Measurements from ENCODE around the gene ELOVL1. TPM values are rescaled to one million over a fixed set of nuclear protein-coding genes. Genes with fewer than 3 reads are reported as not detected.

Gene ELOVL1
- total and polyA plus RNA-seq, 10 of the 15 experiments (the other 5 are each of a cell fraction or from before 2014, with no cell fraction given), result 58.5 to 139 (median 89.8) TPM

DNA sequence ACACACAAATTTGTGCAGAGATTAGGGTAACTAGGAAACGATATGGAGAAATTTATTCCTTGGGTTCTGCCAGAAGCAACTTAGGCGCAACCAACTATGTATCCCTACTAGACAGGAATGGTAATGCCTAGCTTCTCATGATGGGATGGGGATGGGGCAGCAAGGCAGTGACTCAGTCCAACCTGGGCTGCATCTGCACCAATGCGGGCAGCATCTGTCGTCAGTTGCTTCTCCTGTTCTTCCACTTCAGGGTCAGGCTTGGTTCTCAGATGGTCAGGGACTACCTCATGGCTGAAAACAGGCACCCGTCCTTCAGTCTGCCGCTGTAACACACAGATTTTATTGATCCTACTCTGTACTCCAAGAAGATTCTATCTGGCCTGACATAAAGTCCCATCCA is 18.9 kb upstream of the ELOVL1 start:
- Histone ChIP-seq H3K27ac (ENCODE audit: control insufficient read depth, insufficient read depth) (no peak overlapping the region), H3K36me3 (ENCODE audit: control insufficient read depth in 2 of 2, insufficient read depth in 2 of 2, low read length in 1 of 2) (peaks cover 6 to 31% of the 10 kb centered on the region in 2 experiments), H3K4me3 (no peak overlapping the region), H4K20me1 (ENCODE audit: control insufficient read depth, insufficient read depth) (no peaks in the 10 kb centered on the region; the same call in 1 of the 2 replicates), H3K9ac (ENCODE audit: control insufficient read depth, insufficient read depth, low read length) (no peak overlapping the region), H2AFZ (ENCODE audit: control insufficient read depth, low read depth, low read length) (no peak overlapping the region), H3K27me3 (replicated peaks in 1 of 2; ENCODE audit: control insufficient read depth in 2 of 2, insufficient read depth in 2 of 2, low read length in 1 of 2) (no peaks in the 10 kb centered on the region), H3K4me2 (ENCODE audit: control insufficient read depth, insufficient read depth) (no peak overlapping the region), H3K4me1 (ENCODE audit: control insufficient read depth, insufficient read depth, low read length) (peaks cover 18% of the 10 kb centered on the region), H3K79me2 (ENCODE audit: control insufficient read depth, insufficient read depth, low read length) (peaks cover 43% of the 10 kb centered on the region), H3K9me3 (replicated peaks; ENCODE audit: control insufficient read depth, insufficient read depth, low read length) (no peaks in the 10 kb centered on the region)
- in situ Hi-C loops (cut with MboI) (no loop called here), intact Hi-C loops (cut with micrococcal nuclease; ENCODE audit: unreplicated experiment) (no loop called here)
- TF ChIP-seq SREBF2 (IDR thresholded peaks at IDR 0.05; ENCODE audit: low read length), result no peak
- TF ChIP-seq KDM1A (IDR thresholded peaks at IDR 0.05; ENCODE audit: borderline replicate concordance), result no peak
- TF ChIP-seq HCFC1 (IDR thresholded peaks at IDR 0.05; ENCODE audit: low read length), result no peak
- TF ChIP-seq JUND (IDR thresholded peaks at IDR 0.05; ENCODE audit: low read depth, low read length), result no peak
- no peak for TF ChIP-seq YBX1 (IDR thresholded peaks at IDR 0.05)
- ChIA-PET SMC1A (ENCODE audit: uncharacterized antibody, unreplicated experiment) (no interaction called here), POLR2A (no interaction called here), CTCF (interaction anchor here (1.1 to 3.0 kb wide), 2 partner anchors 9 to 10 kb away, joined by 3 to 14 read pairs; no protein-coding TSS in a partner anchor), RAD21 (ENCODE audit: unreplicated experiment) (no interaction called here)
- no peak for ATAC-seq
- DNase-seq (ENCODE audit: low read depth, low spot score), result no peak
- over 99% methylated on average over 6 of the region's 6 CpGs for WGBS (ENCODE audit: insufficient coverage, insufficient replicate concordance, low lambda C conversion rate, missing lambda C conversion rate)
- BruUV-seq (replicated peaks), result no TSS peak
- no peak for FAIRE-seq

DNA sequence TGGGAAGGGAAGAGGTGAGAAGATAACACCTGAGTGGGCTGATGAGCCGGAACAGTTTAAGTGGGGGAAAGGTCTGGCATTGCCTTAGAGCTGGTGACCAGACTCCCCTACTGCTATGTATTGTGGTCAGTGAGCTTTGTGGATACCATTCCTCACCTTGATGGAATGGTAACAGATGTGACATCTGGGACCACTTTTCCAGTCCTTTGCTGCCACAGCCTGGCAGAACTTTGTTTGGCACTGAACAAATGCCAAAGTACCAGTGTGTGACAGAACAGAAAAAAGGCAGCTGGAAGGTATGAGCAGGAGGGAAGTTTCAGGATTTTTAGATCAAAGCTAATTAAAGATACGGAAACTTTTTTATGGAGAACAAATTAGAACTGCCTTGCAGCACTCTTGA is 15.6 kb upstream of the ELOVL1 start:
- Histone ChIP-seq H3K27ac (ENCODE audit: control insufficient read depth, insufficient read depth) (no peak overlapping the region), H2AFZ (ENCODE audit: control insufficient read depth, low read depth, low read length) (no peak overlapping the region), H3K4me2 (ENCODE audit: control insufficient read depth, insufficient read depth) (no peak overlapping the region), H3K27me3 (replicated peaks in 1 of 2; ENCODE audit: control insufficient read depth in 2 of 2, insufficient read depth in 2 of 2, low read length in 1 of 2) (no peaks in the 10 kb centered on the region), H3K4me1 (ENCODE audit: control insufficient read depth, insufficient read depth, low read length) (peaks cover 10% of the 10 kb centered on the region), H3K4me3 (no peak overlapping the region), H4K20me1 (ENCODE audit: control insufficient read depth, insufficient read depth) (no peaks in the 10 kb centered on the region; the same call in 1 of the 2 replicates), H3K79me2 (ENCODE audit: control insufficient read depth, insufficient read depth, low read length) (peaks cover 13% of the 10 kb centered on the region), H3K36me3 (ENCODE audit: control insufficient read depth in 2 of 2, insufficient read depth in 2 of 2, low read length in 1 of 2) (peaks cover 6 to 31% of the 10 kb centered on the region in 2 experiments), H3K9ac (ENCODE audit: control insufficient read depth, insufficient read depth, low read length) (no peak overlapping the region), H3K9me3 (replicated peaks; ENCODE audit: control insufficient read depth, insufficient read depth, low read length) (no peaks in the 10 kb centered on the region)
- no peak for FAIRE-seq
- BruUV-seq (replicated peaks), result no TSS peak
- POLR2A ChIA-PET, result no interaction called here
- SMC1A ChIA-PET (ENCODE audit: uncharacterized antibody, unreplicated experiment), result interaction anchor here (1.2 to 2.7 kb wide), 2 partner anchors 31 to 145 kb away, joined by 4 to 12 read pairs; no protein-coding TSS in a partner anchor
- WGBS (ENCODE audit: insufficient coverage, insufficient replicate concordance, low lambda C conversion rate, missing lambda C conversion rate), result 95% methylated on average over 2 of the region's 2 CpGs
- CTCF ChIA-PET, result interaction anchor here (0.5 to 1.6 kb wide), 4 partner anchors 74 to 160 kb away, joined by 3 to 4 read pairs (median 3); no protein-coding TSS in a partner anchor
- ATAC-seq, result no peak
- in situ Hi-C loops (cut with MboI) (no loop called here), intact Hi-C loops (cut with micrococcal nuclease; ENCODE audit: unreplicated experiment) (no loop called here)
- RAD21 ChIA-PET (ENCODE audit: unreplicated experiment), result interaction anchor here (1.6 kb wide), 1 partner anchor 15 kb away, joined by 3 read pairs; the partner anchor contains the start of gene ELOVL1
- DNase-seq (ENCODE audit: low read depth, low spot score), result no peak
- TF ChIP-seq, protein P1, sequence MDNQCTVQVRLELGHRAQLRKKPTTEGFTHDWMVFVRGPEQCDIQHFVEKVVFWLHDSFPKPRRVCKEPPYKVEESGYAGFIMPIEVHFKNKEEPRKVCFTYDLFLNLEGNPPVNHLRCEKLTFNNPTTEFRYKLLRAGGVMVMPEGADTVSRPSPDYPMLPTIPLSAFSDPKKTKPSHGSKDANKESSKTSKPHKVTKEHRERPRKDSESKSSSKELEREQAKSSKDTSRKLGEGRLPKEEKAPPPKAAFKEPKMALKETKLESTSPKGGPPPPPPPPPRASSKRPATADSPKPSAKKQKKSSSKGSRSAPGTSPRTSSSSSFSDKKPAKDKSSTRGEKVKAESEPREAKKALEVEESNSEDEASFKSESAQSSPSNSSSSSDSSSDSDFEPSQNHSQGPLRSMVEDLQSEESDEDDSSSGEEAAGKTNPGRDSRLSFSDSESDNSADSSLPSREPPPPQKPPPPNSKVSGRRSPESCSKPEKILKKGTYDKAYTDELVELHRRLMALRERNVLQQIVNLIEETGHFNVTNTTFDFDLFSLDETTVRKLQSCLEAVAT (IDR thresholded peaks at IDR 0.05), result no peak
- TF ChIP-seq RAD21 (IDR thresholded peaks at IDR 0.05; ENCODE audit: insufficient read depth, low read depth, low read length), result 0 out of 2 replicates have a peak, but pooled peaks have one; percentile 11
- TF ChIP-seq TCF3 (IDR thresholded peaks at IDR 0.05; ENCODE audit: borderline replicate concordance, insufficient read depth, low read depth, low read length), result no peak
- TF ChIP-seq, protein P2, sequence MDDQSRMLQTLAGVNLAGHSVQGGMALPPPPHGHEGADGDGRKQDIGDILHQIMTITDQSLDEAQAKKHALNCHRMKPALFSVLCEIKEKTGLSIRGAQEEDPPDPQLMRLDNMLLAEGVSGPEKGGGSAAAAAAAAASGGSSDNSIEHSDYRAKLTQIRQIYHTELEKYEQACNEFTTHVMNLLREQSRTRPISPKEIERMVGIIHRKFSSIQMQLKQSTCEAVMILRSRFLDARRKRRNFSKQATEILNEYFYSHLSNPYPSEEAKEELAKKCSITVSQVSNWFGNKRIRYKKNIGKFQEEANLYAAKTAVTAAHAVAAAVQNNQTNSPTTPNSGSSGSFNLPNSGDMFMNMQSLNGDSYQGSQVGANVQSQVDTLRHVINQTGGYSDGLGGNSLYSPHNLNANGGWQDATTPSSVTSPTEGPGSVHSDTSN (IDR thresholded peaks at IDR 0.05; ENCODE audit: insufficient replicate concordance, low read depth, low read length), result no peak
- no peak for TF ChIP-seq MXI1 (IDR thresholded peaks at IDR 0.05; ENCODE audit: low read depth, low read length)
- TF ChIP-seq, protein P3, sequence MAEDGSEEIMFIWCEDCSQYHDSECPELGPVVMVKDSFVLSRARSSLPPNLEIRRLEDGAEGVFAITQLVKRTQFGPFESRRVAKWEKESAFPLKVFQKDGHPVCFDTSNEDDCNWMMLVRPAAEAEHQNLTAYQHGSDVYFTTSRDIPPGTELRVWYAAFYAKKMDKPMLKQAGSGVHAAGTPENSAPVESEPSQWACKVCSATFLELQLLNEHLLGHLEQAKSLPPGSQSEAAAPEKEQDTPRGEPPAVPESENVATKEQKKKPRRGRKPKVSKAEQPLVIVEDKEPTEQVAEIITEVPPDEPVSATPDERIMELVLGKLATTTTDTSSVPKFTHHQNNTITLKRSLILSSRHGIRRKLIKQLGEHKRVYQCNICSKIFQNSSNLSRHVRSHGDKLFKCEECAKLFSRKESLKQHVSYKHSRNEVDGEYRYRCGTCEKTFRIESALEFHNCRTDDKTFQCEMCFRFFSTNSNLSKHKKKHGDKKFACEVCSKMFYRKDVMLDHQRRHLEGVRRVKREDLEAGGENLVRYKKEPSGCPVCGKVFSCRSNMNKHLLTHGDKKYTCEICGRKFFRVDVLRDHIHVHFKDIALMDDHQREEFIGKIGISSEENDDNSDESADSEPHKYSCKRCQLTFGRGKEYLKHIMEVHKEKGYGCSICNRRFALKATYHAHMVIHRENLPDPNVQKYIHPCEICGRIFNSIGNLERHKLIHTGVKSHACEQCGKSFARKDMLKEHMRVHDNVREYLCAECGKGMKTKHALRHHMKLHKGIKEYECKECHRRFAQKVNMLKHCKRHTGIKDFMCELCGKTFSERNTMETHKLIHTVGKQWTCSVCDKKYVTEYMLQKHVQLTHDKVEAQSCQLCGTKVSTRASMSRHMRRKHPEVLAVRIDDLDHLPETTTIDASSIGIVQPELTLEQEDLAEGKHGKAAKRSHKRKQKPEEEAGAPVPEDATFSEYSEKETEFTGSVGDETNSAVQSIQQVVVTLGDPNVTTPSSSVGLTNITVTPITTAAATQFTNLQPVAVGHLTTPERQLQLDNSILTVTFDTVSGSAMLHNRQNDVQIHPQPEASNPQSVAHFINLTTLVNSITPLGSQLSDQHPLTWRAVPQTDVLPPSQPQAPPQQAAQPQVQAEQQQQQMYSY (CRISPR knock-in tag; IDR thresholded peaks at IDR 0.05), result no peak
